GF-D8 (cell line): ENCODE measurements around the gene STRC.
"Not testable (repeated sequence)": the region's sequence is repeated elsewhere in the genome, so short reads cannot be mapped to it uniquely, and the experiment has no call there.

Source experiments
- DNase-seq: peaks from one replicate; lab custom pipeline; 2025; lab: John Stamatoyannopoulos, UW

STRC gene

DNA sequence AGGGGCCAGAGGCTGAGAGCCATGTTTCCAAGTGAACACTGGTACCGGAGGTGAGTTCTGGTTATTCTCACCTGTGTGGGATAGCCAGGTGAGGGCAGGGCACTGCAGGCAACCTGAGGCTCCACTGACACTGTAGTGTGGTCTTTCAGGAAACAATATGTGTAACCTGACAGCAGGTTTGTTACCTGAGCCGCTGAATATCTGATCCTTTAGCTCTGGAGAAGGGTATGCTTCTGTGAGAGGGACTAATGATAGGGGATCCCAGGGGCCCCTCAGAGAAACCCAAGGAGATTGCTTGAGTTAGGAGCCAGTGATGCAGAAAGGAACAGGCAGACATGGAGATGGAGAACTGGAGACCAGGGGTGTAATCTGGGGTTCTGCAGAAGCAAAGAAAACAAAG lies at the start of gene STRC:
Gene STRC, minus strand, starts transcription at position 101 of the 400 bp plus-strand sequence. Its CDS starts 78 bp downstream, at position 23.
- not testable (repeated sequence) for DNase-seq

DNA sequence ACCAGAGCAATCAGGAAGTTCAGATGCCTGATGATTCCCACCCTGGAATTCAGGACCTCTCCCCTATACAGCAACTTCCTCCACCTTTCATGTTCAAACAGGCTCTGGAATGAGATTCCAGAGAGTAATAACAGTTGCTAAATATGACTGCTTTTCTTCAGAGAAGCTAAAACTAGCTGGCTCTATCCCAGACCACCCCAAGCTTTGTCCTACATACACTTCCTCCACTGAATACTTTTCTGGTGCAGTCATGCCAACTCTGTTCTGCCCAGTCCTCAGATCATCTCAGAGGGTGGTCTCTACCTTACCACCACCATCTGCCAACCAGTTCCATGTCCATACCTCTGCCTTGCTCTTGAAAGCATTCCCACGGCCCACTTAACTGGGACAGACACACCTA lies 47.6 kb upstream of the STRC start:
- DNase-seq, result not testable (repeated sequence)

DNA sequence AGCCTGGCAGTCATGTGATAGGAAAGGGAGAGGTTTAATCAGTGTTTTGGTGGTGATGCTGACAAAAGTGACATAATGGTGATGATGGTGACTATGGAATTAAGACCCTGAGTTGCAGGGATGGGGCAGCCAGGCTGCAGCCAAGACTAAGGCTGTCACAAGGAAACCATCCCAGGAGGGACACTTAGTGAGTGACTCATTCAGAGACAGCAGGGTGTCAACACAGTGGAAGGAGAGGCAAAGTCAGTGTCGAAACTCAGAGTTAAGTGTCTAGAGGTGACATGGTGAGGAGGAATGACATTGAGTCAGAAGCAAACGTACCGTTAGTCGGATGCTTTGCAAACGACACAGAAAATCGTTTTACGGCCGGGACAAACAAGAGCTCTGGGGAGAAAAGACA lies 44.7 kb upstream of the STRC start:
- DNase-seq, result not testable (repeated sequence)

DNA sequence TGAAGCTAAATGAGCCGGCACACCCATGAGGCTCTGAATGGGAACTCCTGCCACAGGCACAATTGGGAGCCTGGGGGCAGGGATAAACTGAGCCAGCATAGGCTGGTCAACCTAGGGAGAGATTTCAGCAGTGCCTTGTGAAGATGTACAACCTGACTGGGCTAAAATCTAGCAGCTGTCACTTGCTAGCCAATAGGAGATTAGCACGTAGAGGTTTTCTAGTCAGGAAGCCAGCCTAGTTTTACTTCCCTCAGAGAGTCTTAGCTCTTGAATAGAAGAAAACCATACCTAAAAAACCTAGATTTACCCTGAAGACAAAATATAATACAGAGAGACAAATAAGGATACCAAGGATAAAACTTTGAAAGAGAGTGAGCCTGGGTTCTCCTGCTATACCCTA lies 43.7 kb upstream of the STRC start:
- DNase-seq, result not testable (repeated sequence)

DNA sequence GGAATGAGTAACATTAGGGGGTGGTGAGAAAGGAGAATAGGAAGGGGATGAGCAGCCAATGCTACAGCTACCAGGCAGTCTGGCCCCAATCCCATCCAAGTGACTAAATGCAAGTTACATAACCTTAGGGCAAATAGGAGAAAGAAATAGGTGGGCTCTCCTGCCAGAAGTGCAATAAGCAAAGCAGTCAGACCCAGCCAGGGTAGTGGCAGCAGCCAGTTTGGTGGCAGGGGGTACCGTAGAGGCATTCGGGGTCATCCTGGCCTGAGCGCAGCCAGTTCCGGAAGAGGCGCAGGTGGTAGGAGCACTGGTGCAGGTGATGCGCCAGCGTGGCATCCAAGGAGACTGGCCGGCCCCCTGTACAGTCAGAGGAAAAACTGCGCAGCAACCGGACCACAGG lies 41.1 kb upstream of the STRC start:
- DNase-seq, result not testable (repeated sequence)

DNA sequence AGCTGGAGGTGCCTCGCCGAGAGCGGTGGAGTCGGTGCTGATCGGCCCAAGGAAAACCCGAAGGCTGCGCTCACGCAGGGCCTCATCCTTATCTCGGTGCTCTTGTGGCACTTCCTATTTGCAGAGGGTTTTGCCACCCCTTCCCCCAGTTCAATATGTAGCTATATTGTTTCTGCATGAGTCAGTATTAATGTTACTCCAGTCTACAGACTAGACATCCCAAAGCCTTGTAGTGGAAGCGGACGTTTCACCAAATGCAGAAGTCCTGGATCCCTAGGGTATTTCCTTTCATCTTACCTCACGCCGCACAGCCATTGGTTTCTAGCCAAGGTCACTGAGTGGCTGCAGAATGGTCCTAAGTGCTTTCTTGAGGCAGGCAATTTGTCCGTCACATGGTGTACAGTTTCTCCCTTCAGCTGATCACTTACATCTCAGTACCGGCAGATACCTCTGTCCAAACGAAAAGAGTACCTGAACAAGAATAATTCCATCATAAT lies 30.9 kb upstream of the STRC start:
- not testable (repeated sequence) for DNase-seq

DNA sequence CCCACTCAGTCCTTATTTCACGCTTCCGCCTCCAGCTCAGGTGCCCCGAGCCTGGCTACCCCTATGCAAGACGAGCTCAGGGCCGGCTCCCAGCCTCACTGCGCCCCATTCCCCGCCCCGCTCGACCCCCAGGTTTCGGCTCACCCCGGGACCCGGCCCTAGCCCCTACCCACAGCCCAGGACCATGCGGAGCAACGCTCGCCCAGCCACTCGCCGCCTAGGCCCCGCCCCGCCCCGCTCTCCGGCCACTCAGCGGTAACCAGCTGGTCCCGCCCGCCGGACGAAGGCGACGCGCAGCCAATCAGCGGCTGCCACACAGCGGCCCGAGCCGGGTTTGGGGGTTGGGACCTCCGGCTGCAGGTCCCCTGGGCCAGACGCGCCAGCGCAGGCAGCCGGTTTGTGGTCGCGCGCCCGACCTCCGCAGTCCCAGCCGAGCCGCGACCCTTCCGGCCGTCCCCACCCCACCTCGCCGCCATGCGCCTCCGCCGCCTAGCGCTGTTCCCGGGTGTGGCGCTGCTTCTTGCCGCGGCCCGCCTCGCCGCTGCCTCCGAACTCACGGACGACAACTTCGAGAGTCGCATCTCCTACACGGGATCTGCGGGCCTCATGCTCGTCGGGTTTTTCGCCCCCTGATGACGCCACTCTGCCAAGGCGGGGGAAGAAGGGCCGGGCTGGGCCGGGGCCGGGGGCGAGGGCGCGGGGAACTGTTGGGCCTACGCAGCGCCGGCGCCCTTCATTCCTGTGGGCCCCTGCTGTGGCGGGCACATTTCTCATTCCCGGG lies 30.2 kb upstream of the STRC start, which contains the start of gene CATSPER2:
Gene CATSPER2, minus strand, starts transcription at position 196 of the 781 bp plus-strand sequence. CDS start 783 bp downstream, outside the sequence.
- DNase-seq, result no peak

DNA sequence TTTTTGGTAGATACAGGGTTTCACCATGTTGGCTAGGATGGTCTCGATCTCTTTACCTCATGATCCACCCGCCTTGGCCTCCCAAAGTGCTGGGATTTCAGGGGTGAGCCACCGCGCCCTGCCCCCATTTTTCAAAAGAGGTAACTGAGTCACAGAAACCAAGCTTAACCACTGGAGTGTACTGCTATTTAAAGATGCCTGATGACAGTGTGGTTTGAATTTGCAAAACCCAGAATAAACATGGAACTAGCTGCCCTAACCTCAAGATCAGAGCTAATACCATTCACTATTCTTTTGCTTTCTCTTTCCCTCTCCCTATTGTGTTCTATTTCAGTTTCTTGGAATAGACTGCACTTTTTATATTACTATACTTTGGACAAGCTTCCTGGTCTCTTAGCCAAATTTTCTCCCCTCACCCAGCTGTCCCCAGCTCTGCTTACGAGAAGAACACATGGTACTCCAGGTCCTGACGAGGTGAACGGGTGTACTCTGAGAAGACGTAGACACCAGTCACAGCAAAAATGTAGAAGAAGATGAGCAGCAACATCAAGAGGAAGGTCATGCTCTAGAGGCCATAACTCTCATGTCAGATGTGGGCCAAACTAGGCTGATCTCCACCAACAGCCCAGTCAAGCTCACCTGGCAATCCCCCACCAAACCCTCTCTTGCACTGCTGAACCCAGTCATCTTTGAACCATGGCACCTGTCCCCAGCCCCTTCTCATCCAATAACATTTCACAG lies 20.0 kb upstream of the STRC start:
- not testable (repeated sequence) for DNase-seq

DNA sequence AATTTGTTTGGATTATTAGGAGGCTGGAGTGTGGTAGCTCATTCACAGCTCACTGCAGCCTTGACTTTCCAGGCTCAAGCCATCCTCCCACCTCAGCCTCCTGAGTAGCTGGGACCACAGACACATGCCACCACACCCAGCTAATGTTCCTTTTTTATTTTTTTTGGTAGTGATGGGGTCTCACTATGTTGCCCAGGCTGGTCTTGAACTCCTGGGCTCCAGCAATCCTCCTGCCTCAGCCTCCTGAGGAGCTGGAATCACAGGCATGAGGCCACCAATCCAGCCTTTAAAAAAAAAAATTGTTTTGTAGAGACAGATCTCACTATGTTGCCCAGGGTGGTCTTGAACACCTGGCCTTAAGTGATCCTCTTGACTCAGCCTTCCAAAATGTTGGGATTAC lies 8.3 kb upstream of the STRC start:
- not testable (repeated sequence) for DNase-seq

DNA sequence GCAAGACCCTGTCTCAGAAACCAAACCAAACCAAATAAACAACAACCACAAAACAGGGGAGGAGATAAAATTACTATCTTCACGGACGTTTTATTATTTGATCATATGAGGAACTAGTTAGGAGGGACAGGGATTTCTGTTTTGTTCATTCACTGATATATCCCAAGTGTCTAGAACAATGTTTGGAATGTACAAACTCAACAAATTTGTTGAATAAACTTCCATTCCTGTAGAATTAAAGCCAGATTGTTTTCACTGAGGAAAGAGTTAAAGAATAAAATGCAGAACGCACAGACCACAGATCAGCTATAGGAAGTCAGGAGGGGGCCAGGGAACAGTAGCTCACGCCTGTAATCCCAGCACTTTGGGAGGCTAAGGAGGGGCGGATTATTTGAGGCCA lies 6.5 kb upstream of the STRC start:
- DNase-seq, result no peak

DNA sequence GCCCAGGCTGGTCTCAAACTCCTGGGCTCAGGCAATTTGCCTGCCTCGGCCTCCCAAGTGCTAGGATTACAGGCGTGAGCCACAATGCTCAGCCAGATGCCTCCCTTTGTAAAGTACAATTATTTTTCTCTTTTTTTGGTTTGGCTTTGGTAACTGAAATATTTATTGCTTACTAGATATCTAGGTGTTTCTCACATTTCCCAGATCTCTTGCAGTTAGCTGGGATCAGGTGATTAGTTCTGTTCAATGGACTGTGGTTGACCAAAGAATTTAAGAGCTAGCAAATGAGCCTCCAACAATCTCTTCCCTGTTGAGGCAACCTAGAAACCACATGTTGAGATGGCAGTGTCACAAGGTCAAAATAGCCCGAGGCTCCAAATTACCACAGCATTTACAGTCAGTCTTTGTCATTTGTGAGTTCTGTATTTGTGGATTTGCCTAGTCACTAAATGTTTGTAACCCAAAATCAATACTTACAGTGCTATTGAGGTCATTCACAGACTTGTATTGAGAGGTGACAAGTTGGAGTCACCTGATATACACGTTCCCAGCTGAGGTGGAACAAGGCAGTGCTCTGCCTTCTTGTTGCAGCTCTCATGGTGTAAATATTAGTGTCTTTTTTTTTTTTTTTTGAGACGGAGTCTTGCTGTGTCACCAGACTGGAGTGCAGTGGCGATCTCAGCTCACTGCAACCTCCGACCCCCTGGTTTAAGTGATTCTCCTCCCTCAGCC lies 3.6 kb upstream of the STRC start:
- not testable (repeated sequence) for DNase-seq

DNA sequence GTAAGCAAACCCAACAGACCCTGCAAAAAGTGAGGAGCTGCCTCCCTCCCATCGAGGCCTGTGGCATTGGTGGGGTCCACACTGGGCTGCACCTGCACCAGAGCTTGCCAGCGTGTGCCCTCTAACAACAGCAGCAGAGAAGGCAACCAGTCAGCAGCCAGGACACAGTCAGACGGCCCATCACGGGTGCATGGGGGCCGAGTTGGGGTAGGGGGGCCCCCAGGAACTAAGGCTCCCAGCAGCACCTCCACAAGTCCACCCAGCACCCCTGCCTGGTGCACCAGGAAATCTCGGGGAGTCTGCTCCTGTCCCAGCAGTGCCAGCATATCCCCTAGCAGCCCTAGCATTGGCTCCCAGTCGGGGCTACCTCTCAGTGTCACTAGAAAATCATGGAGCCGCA lies 850 bp downstream of the STRC start:
- not testable (repeated sequence) for DNase-seq

DNA sequence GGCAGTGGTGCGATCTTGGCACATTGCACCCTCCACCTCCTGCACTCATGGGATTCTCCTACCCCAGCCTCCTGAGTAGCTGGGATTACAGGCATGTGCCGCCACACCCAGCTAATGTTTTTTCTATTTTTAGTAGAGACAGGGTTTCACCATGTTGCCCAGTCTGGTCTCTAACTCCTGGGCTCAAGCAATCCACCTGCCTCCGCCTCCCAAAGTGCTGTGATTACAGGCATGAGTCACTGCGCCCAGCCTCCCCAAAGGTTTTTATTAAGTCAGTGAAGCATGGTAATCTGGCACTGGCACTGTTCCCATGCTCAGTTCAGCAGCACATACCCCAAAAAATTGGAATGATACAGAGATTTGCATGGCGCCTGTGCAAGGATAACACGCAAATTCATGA lies 16.4 kb downstream of the STRC start:
- not testable (repeated sequence) for DNase-seq

DNA sequence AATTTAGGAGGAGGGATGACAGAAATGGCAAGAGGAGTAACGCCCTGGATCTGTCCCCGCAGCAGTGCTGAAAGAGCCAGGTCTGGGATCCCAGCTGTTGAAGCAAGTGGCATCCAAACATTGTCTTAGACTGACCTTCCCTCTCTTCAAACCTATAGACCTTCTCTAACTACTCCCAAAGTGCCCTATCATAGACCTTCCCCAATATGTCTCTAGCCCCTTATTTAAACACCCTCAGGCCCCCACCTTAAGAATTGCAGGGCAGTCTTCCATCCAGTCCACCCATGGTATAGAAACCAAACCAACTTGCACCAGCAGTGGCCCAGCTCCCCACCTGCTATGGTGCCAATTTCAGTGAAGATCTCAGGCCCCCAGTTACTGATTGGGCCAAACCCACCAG lies 18.4 kb downstream of the STRC start:
- not testable (repeated sequence) for DNase-seq

DNA sequence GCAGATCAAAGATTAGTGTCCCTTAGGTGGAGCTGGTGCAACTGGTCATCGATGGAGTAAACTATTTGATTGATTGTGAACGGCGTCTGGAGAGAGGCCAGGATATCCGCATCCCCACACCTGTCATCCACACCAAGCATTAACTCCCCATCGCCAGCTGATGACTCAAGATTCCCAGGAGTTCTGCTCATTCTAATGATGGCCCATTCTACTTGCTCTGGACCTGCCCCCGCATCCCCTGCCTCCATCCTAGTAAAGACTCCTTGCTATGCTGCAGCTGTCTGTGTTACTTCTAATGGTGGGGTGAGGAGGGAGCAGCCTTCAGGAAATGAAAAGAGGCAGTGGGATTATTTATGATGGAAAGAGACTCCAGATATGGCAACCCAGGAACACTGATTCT lies 19.5 kb downstream of the STRC start:
- DNase-seq, result not testable (repeated sequence)

DNA sequence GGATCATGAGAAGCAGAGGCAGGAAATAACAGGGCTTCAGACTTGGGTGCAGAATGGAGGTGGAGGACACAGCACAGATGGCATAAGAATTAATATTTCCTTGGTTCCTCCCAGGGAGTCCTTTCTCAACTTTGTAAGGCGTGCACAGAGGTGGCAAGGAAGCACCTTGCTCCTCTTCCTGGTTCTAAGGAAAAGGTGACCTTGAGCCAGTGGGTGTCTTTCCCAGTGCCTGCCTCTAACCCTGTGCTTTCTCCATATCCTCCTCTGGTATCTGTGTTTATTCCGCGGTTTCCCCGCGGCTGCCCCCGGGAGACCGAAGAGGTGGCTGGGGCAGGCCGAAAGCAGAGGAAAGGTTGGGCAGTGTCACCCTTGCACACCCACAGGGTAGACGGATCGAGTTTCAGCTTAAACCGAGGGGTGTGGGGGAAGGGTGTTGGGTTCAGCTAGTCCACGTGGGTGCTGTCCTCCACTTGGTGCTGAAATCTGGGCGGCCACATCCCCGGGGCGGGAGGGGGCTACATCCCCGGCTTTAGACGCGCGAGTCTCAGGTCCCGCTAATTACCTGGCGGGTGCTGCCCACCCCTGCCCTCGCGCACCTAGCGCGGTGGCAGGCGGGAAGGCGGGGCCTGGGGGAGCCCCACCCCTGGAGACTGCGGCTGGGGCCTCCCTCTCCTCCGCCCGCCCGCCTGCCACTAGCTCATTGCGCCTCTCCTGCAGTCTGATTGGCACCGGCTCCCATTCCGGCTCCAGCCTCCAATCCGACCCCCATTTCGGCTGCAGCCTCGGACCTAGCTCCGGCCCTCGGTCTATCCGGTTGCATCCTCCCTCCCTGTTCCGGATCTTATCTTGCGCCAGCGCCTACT lies 25.0 kb downstream of the STRC start, which contains the start of gene CKMT1B:
Gene CKMT1B, plus strand, starts transcription at position 700 of the 863 bp plus-strand sequence. CDS start 192 bp downstream, outside the sequence.
- DNase-seq, result not testable (repeated sequence)

DNA sequence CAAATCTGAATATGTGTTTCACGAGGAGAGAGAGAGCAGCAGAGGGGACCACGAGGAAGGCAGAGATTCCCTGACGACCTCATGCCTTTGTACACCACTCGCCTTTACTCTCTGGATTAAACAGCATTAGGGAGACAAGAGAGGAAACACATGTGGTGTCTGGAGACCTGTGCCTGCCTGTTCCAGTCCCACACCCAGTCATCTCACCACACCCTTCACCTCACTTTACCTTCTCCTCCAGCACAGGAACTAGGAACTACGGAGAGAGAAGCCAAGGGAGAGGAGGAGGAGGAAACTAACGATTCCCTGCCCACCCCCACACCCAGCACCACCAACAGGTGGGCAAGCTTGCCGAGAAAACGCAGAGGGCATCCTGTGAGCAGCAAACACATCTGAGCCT lies 25.8 kb downstream of the STRC start:
- not testable (repeated sequence) for DNase-seq

DNA sequence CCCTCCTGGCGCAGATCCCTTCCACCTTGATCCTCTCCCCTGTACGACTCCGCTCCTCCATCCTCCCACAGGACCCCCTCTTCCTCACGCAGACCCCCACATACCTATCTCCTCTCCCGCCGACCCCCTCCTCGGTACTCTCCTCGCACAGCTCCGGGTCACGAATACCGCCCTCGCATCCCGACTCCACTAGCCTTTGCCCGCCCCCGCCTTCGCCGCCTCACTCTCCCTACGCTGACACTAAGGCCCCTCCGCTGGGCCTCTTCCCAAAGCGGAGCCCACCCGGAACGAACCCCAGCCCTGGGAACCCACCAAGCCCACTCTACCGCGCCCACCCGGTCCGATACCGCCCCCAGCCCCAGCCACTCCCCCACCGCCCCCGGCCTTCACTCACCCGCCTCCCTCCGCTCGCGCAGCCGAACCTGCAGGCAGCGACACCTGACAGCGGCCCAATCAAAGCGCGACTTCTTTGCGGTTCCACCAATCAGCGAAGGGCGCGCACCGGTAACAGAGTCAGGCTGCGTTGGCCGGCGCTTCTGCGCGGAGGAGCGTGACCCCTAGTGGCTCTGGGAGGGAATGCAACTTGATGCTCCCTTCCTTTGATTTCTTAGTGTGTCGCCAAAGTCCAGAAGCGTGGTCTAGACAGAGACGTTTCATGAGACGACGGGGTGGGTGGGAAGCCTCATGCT lies 28.7 kb downstream of the STRC start, which contains the start of gene PPIP5K1:
Gene PPIP5K1, minus strand, starts transcription at position 431 of the 689 bp plus-strand sequence. CDS start 5,704 bp downstream, outside the sequence.
- not testable (repeated sequence) for DNase-seq

DNA sequence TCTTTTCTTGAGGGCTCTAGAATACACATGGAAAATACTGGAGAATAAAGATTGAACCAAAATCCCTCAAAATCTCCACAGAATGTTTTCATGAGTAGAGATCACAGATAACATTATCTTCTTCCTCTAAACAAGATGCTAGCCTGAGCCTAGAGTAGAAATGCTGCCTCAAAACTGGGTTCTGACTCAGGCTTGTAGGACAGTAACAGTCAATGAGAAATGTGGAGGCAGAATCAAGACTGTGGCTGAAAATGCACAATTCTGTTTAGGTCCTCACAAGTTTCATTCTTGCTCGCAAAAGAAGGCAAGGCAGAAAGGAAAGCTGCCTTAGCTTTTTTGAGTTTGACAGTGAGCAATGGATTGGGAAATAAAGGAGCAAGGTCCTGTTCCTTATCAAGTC lies 44.0 kb downstream of the STRC start:
- DNase-seq, result not testable (repeated sequence)

DNA sequence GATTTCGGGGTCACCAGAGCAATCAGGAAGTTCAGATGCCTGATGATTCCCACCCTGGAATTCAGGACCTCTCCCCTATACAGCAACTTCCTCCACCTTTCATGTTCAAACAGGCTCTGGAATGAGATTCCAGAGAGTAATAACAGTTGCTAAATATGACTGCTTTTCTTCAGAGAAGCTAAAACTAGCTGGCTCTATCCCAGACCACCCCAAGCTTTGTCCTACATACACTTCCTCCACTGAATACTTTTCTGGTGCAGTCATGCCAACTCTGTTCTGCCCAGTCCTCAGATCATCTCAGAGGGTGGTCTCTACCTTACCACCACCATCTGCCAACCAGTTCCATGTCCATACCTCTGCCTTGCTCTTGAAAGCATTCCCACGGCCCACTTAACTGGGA lies 52.0 kb downstream of the STRC start:
- DNase-seq, result not testable (repeated sequence)
